Measurements from ENCODE around the gene ROBO1. TPM values are rescaled to one million over a fixed set of nuclear protein-coding genes. Genes with fewer than 3 reads are reported as not detected.

Gene ROBO1
- total and polyA plus RNA-seq, 2 donors (not counting 3 experiments of a cell fraction or from before 2014, with no cell fraction given): 5.9 to 14.2 TPM

DNA sequence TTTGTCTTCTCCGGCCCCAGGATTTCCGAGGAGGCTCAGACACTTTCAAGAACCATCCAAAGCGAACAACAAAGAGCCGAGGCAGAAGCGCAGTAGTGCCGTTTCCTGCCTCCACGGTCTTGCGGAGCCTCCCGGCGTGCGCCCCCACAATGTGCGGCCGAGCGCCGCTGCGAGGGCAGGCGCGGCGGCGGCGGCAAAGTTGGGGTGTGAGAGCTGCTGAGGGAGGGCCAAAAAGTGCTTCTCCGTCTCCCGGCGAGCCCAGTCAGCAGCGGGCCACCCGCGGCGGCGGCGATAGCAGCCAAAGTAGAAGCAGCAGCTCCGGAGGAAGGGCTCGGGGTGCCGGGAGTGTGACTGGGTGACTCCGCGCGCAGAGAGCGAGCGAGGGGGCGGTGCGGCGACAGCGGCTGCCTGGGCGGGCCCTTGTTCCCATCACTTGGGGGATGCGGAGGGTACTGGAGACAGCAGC lies 749.1 kb downstream of the ROBO1 start:
- no peaks in the 10 kb centered on the region for H3K36me3 ChIP-seq (ENCODE audit: control insufficient read depth in 2 of 2, extremely low read depth in 1 of 2, insufficient read depth in 2 of 2, low read length in 2 of 2)
- peak overlapping the region; percentile 98 for H3K4me2 ChIP-seq (ENCODE audit: insufficient read depth, low read length)
- BruUV-seq (replicated peaks): no TSS peak
- peaks cover 14% of the 10 kb centered on the region for H3K4me1 ChIP-seq (ENCODE audit: control insufficient read depth, extremely low read depth, insufficient read depth, low read length)
- DNase-seq (ENCODE audit: low read depth, low spot score) (peak; percentile 54), FAIRE-seq (peak; percentile 33)
- ChIA-PET POLR2A (interaction anchor here (1.5 kb wide), 1 partner anchor 28 kb away, joined by 3 read pairs; no protein-coding TSS in a partner anchor), CTCF (interaction anchor here (0.6 to 2.7 kb wide), 12 partner anchors 9 to 358 kb away, joined by 3 to 18 read pairs (median 4); no protein-coding TSS in a partner anchor)
- H3K9me1 ChIP-seq (replicated peaks; ENCODE audit: control insufficient read depth, extremely low read depth, insufficient read depth, low read length): no peaks in the 10 kb centered on the region
- H3K4me3 ChIP-seq (replicated peaks in 1 of 3; ENCODE audit: insufficient read depth in 1 of 3, low read depth in 1 of 3, low read length in 3 of 3): peak overlapping the region; percentile 43 to 96 (median 87)
- peak overlapping the region; percentile 89 for H2AFZ ChIP-seq (ENCODE audit: low read depth, low read length)
- dilution Hi-C loops (cut with MboI; ENCODE audit: extremely low pct_ligation_motif_present, low sequenced_read_pairs): no loop called here
- TF ChIP-seq, protein P1, sequence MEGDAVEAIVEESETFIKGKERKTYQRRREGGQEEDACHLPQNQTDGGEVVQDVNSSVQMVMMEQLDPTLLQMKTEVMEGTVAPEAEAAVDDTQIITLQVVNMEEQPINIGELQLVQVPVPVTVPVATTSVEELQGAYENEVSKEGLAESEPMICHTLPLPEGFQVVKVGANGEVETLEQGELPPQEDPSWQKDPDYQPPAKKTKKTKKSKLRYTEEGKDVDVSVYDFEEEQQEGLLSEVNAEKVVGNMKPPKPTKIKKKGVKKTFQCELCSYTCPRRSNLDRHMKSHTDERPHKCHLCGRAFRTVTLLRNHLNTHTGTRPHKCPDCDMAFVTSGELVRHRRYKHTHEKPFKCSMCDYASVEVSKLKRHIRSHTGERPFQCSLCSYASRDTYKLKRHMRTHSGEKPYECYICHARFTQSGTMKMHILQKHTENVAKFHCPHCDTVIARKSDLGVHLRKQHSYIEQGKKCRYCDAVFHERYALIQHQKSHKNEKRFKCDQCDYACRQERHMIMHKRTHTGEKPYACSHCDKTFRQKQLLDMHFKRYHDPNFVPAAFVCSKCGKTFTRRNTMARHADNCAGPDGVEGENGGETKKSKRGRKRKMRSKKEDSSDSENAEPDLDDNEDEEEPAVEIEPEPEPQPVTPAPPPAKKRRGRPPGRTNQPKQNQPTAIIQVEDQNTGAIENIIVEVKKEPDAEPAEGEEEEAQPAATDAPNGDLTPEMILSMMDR (IDR thresholded peaks at IDR 0.05; ENCODE audit: extremely low read depth in 1 of 2, insufficient read depth in 1 of 2, low read depth in 1 of 2, low read length in 2 of 2): no peak
- peak; percentile 17 for TF ChIP-seq FOS (IDR thresholded peaks at IDR 0.05; ENCODE audit: borderline replicate concordance, insufficient read depth, low read length)
- TF ChIP-seq EZH2 (IDR thresholded peaks at IDR 0.05; ENCODE audit: borderline replicate concordance, low read depth, low read length, severe bottlenecking): peak; percentile 43
- H3K79me2 ChIP-seq (ENCODE audit: control insufficient read depth, insufficient read depth, low read length): no peaks in the 10 kb centered on the region
- no peaks in the 10 kb centered on the region for H4K20me1 ChIP-seq (replicated peaks; ENCODE audit: control insufficient read depth, extremely low read depth, insufficient read depth, low read length)
- H3K9ac ChIP-seq (replicated peaks; ENCODE audit: extremely low read depth, insufficient read depth, low read length): peak overlapping the region; percentile 92
- H3K27me3 ChIP-seq (ENCODE audit: control insufficient read depth in 2 of 2, insufficient read depth in 2 of 2, low read length in 2 of 2): no peaks in the 10 kb centered on the region
- H3K9me3 ChIP-seq (replicated peaks; ENCODE audit: control insufficient read depth, insufficient read depth, low read length): no peaks in the 10 kb centered on the region
- H3K27ac ChIP-seq (ENCODE audit: insufficient read depth, low read depth, low read length): peak overlapping the region; percentile 82
- intact Hi-C loops (cut with micrococcal nuclease): loop anchor here (5.0 kb wide), 3 partner anchors 146 to 1981 kb away; no protein-coding TSS in a partner anchor

DNA sequence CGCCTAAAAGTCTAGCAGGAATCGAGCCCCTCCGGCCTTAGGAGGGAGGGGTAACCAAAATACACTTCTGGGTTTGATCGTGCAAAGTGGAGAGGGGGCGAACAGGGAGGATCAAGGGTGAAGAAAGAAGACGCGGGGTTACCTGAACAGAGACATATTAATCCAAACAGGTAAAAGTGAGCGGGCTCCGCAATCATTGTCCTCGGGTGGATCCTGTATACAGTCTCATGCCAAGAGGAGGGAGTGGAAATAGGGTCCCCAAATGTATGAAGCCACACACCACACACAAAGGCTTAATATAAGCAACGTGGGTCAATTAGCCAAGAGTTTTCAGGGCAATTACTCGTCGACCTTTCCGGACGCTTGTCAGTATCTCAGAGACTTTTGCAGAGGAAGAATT lies 749.5 kb downstream of the ROBO1 start:
- CTCF ChIA-PET: interaction anchor here (1.0 to 2.7 kb wide), 6 partner anchors 11 to 357 kb away, joined by 3 to 18 read pairs (median 9); no protein-coding TSS in a partner anchor
- H3K36me3 ChIP-seq (ENCODE audit: control insufficient read depth in 2 of 2, extremely low read depth in 1 of 2, insufficient read depth in 2 of 2, low read length in 2 of 2): no peaks in the 10 kb centered on the region
- peaks cover 14% of the 10 kb centered on the region for H3K4me1 ChIP-seq (ENCODE audit: control insufficient read depth, extremely low read depth, insufficient read depth, low read length)
- H3K9me3 ChIP-seq (replicated peaks; ENCODE audit: control insufficient read depth, insufficient read depth, low read length): no peaks in the 10 kb centered on the region
- peak overlapping the region; percentile 92 for H3K9ac ChIP-seq (replicated peaks; ENCODE audit: extremely low read depth, insufficient read depth, low read length)
- no peaks in the 10 kb centered on the region for H3K27me3 ChIP-seq (ENCODE audit: control insufficient read depth in 2 of 2, insufficient read depth in 2 of 2, low read length in 2 of 2)
- H4K20me1 ChIP-seq (replicated peaks; ENCODE audit: control insufficient read depth, extremely low read depth, insufficient read depth, low read length): no peaks in the 10 kb centered on the region
- peak overlapping the region; percentile 98 for H3K4me2 ChIP-seq (ENCODE audit: insufficient read depth, low read length)
- H2AFZ ChIP-seq (ENCODE audit: low read depth, low read length): peak overlapping the region; percentile 89
- H3K9me1 ChIP-seq (replicated peaks; ENCODE audit: control insufficient read depth, extremely low read depth, insufficient read depth, low read length): no peaks in the 10 kb centered on the region
- TF ChIP-seq POLR2AphosphoS5 (IDR thresholded peaks at IDR 0.05; ENCODE audit: insufficient read depth, low read depth, low read length): no peak
- TF ChIP-seq EZH2 (IDR thresholded peaks at IDR 0.05; ENCODE audit: borderline replicate concordance, low read depth, low read length, severe bottlenecking): no peak
- TF ChIP-seq, protein P2, sequence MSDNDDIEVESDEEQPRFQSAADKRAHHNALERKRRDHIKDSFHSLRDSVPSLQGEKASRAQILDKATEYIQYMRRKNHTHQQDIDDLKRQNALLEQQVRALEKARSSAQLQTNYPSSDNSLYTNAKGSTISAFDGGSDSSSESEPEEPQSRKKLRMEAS (IDR thresholded peaks at IDR 0.05; ENCODE audit: insufficient read depth, insufficient read length): no peak
- TF ChIP-seq FOS (IDR thresholded peaks at IDR 0.05; ENCODE audit: borderline replicate concordance, insufficient read depth, low read length): no peak
- TF ChIP-seq MYC (IDR thresholded peaks at IDR 0.05; ENCODE audit: low read depth, low read length): no peak
- TF ChIP-seq GATA2 (IDR thresholded peaks at IDR 0.05; ENCODE audit: insufficient read depth, insufficient read length, low read depth, low read length): no peak
- no peak for TF ChIP-seq POLR2A (IDR thresholded peaks at IDR 0.05; ENCODE audit: low read depth, low read length)
- TF ChIP-seq, protein P1 (IDR thresholded peaks at IDR 0.05; ENCODE audit: extremely low read depth in 1 of 2, insufficient read depth in 1 of 2, low read depth in 1 of 2, low read length in 2 of 2): no peak
- no peak for TF ChIP-seq JUN (IDR thresholded peaks at IDR 0.05; ENCODE audit: borderline replicate concordance, insufficient read depth, insufficient read length, low read depth)
- TSS peak; percentile 23 for BruUV-seq (replicated peaks)
- POLR2A ChIA-PET: interaction anchor here (1.5 kb wide), 1 partner anchor 27 kb away, joined by 3 read pairs; no protein-coding TSS in a partner anchor
- no peaks in the 10 kb centered on the region for H3K79me2 ChIP-seq (ENCODE audit: control insufficient read depth, insufficient read depth, low read length)
- no peak for DNase-seq (ENCODE audit: low read depth, low spot score)
- dilution Hi-C loops (cut with MboI; ENCODE audit: extremely low pct_ligation_motif_present, low sequenced_read_pairs): no loop called here
- FAIRE-seq: no peak
- peak overlapping the region; percentile 43 to 96 (median 87) for H3K4me3 ChIP-seq (replicated peaks in 1 of 3; ENCODE audit: insufficient read depth in 1 of 3, low read depth in 1 of 3, low read length in 3 of 3)
- peak overlapping the region; percentile 20 for H3K27ac ChIP-seq (ENCODE audit: insufficient read depth, low read depth, low read length)
- intact Hi-C loops (cut with micrococcal nuclease): loop anchor here (5.0 kb wide), 3 partner anchors 146 to 1981 kb away; no protein-coding TSS in a partner anchor

Measured in endothelial cell of umbilical vein (primary cell).